CD4-positive, alpha-beta T cell treated with Interleukin-6 at 100 ng/mL for 8 hours (primary cell): ENCODE measurements around the gene LHFPL6.

ENCODE experiments used
- DNase-seq: peaks from one replicate; pipeline ENCODE4 v3.0.0-alpha.2; 2020; ENCODE audit warnings: mixed read lengths, low spot score

LHFPL6 gene

GRCh38 chr13:39379667-39380655 lies 223.0 kb downstream of the LHFPL6 start:
- DNase-seq: no peak

GRCh38 chr13:39379118-39379517 lies 223.9 kb downstream of the LHFPL6 start:
- DNase-seq: no peak

DNA sequence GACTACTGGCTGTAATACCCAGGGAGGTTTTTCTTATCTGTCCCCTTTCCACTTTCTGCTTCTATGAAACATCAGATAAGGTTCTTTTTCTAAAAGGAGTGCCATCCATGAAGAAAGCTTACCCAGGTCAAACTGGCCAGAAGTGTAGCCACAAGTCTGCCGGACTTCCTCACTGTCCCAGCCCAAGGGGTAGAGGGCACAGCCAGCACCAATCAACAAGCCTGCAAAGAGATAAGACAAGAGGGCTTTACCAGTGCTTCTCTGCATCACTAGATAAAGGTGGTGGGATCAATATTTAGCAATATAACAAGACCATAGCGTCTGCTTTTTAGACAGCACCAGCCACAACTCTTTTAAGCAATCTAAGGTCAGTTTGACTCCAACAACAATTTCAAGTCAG lies 224.7 kb downstream of the LHFPL6 start:
- no peak for DNase-seq

DNA sequence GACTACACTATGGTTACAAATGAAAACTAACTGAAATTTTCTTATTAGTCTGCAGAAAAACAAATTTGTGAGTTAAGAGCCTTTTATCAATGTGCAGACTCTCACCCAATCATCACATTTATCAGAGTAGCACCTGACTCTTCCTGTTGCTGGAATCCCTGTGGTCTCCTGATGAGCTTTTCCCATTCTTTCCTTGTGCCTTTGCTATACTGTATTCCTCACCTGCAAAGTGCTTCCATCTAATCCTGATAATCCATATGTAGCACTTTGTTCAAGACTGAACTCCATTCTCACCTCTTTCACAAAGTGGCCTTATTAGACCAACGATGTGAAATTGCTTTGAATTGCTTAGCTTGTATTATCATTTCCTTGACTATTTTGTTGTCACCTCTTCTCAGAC lies 225.3 kb downstream of the LHFPL6 start:
- DNase-seq: no peak

- no peak for DNase-seq
These were observed 226.9 kb downstream of the LHFPL6 start for GRCh38 chr13:39376076-39376475.

DNA sequence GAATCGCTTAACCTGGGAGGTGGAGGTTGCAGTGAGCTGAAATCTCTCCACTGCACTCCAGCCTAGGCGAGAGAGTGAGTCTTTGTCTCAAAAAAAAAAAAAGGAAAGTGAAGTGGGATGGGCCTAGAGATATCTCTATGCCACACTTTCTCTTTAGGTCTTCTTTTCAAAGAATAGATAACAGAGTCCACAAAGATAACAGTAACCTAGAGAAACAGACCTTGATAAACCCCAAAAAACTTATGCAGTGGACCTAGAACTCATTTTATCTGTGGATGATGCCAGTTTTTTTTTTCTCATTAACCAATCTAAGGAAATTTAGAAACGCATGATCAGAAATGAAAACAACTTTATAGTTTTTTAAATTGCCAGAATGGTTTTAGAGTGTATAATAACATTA lies 227.4 kb downstream of the LHFPL6 start:
- DNase-seq: no peak

DNA sequence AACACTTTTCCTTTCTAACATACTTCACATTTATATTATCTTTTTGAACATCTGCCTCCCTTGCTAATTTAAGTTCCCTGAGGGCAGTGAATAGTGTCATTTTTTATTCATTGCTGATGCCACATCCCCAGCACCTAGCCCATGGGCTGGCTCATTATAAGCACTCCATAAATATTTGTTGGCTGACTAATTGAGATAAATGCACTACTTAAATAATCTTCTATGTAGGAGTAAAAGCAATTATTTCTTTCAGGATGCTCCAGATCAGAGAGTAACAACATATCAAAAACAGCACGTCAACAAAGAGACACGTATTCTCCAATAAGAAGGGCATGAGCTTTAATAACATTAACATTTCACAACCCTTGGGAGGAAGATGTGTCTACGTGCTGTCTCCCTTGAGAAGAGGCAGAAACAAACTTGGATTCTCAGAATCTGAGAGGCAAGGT lies 228.2 kb downstream of the LHFPL6 start:
- DNase-seq: no peak

GRCh38 chr13:39373145-39373544 lies 229.8 kb downstream of the LHFPL6 start:
- DNase-seq: no peak

DNA sequence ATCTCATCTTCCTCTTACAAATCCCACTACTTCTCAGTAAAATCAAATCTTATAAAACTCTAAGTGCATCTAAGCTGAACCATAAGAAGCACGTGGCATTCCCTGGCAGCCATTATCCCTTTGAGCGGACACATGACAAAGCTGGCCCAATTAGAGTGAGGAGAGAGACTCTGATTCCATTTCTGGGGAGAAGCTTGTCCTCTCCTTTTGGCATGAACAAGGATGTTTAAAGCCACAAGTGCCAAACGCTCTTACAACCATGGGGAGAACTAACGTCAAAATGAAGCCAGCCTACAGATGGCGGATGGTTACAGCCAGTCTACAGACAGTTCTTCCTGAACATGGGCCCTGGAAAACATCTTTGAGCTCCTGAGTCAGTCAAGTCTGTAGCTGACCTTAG lies 231.3 kb downstream of the LHFPL6 start:
- no peak for DNase-seq

DNA sequence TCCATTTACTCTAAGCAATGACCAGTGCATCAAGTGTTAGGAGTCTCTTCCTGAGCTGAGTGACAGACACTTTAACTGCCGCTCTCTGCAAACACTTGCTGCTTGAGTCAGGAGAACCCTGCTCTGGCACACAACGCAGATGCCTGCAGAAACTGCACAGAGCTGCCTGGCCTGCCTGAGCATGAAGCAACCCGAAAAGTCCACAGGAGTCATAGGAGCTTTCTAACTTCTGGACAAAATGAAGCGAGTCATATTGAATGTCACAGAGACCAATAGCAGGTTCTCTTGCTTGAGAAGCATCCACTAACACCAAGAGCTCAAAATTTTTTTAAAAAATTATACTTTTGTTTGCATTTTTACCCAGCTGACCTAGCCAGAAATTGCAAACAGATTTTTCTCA lies 232.4 kb downstream of the LHFPL6 start:
- DNase-seq: no peak

DNA sequence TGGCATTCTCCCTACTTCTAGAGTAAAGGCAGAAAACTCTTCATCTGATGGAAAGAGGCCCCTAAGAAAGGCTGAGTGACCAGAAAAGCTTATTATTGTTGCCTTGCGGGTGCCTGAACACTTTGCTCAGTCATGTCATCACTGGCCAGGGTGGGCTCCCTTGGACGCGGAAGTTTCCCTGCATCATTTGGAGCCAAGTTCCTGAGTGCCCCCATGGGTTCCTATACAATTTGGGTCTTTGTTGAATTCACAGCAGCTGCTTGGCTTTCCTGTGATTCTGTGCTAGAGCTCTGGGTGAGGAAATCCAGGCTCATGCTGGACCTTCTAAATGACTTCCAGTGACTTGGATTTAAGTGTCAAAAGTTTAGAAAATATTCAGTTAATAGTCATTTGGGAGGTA lies 232.9 kb downstream of the LHFPL6 start:
- DNase-seq: no peak

DNA sequence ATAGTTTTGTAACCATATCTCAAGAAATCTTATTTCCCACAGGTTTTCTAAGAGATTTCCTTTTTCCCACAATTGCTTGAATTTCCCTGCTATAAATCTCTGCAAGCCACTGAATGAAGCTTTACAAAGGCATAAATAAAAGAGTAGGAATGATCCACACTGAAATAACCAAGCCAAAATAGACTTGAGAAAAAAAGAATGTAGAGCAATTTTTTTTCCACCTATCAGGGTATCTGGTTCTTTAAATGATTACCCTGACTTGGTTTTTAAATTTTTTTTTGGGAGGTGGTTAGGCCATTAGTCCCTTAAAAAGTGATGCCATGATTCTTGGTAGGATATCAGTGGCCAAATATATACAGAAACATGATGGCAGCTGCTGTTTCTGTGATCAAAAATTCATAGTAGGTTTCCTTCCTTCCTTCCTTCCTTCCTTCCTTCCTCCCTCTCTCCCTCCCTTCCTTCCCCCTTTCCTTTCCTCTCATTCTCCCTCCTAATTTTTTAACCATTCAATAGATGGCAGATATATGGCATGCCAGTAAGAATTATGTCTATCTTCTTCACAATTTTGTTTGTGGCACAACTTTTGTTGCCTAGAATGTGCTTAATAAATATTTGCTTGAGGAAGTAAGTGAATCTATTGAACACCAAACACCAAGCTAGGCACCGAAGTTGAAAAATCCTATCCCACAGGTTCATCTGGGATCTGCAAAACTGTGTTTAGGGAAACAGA lies 233.7 kb downstream of the LHFPL6 start:
- DNase-seq: no peak

- DNase-seq: no peak
These were observed 237.1 kb downstream of the LHFPL6 start for GRCh38 chr13:39365879-39366278.

- DNase-seq: no peak
These were observed 238.0 kb downstream of the LHFPL6 start for GRCh38 chr13:39364947-39365468.

DNA sequence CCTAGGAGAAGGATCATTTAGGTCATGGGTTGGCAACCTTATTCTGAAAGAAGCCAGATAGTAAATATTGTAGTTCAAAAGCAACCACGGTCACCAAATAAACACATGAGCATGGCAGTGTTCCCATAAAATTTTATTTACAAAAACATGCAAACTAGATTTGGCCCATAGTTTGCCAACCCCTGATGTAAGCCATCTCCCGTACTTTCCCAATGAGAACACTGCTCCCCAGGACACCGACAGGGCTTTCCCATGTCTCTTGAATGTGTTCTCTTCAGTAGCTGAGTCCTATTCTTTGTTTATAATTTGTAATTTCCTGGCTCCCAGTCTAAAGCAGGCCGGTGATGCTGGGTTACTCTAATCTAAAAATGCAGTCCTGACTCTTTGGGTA lies 239.6 kb downstream of the LHFPL6 start:
- DNase-seq: no peak

- no peak for DNase-seq
These were observed 240.2 kb downstream of the LHFPL6 start for GRCh38 chr13:39362652-39363381.

- no peak for DNase-seq
These were observed 249.0 kb downstream of the LHFPL6 start for GRCh38 chr13:39353988-39354387.

DNA sequence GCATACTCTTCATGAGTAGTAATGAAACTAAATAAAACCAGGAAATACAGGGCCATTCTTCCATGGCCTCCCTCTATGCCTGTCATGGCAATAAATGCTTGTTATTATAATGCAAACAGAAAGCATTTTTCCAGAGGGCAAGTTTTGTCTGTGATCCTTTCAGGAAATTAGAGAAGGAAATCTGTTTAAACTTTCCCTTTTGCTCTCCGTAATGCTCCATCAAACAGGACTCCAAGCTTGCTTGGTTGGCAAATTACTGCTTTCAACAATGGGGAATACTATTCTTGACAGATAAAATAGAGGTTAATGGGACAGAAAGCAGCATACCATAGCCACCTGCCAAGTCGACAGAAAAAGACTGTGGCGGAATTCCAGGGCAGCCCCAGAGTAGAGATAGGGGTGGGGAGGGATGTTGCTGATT lies 252.5 kb downstream of the LHFPL6 start:
- DNase-seq: no peak

DNA sequence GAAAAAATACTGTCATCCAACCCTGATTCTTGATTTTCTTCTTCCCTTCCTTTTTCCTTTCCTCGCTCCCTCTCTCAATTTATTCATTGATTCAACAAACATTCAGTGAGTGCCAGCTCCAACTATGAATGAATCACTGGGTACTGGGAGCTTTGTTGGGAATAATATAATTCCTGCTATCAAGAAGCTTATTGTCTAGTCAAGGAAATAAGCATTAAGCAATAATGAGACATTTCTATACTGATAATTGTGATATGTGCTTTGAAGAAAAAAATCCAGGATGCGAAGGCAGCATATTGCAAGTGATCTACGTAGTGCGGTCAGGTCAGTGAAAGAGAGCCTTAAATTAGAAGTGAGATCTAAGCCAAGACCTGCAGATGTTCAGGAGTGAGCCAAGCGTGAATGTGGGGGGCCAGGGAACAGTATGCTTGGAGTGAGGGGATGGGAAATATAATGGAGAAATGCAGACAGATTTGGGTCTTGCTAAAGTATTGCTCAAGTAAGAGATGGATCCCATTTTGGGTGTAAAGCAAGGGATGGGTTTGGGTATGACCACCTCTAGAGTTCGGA lies 253.5 kb downstream of the LHFPL6 start:
- no peak for DNase-seq

GRCh38 chr13:39347926-39348901 lies 254.8 kb downstream of the LHFPL6 start:
- DNase-seq: no peak

DNA sequence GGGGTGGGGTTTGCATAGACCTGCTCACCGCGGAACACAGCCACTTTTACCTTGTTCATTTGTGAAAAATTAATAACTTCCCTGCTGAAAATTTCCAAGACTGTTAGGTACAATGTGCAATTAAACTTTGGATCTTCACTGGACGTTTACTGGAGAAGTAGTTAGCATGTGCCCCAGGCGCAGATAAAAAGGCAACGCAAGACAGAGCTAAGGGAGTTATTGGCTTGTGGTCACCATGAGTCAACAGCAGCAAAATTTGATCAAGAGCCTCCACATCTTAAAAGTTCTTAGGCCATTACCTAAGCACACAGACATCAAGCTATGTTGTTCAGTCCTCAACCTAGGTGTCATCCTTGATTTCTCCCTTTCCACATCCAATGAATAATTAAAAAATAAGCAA lies 257.0 kb downstream of the LHFPL6 start:
- no peak for DNase-seq
